ENCODE data around the gene FN1. TPM values are rescaled to one million over a fixed set of nuclear protein-coding genes. Genes with fewer than 3 reads are reported as not detected.
A peak's percentile ranks its signal among the peaks of the same experiment; 100 is the strongest.

Gene FN1
- total RNA-seq, 1 donor from 2014 or later: 83.2 TPM

GRCh38 chr2:215320679-215321078 lies 115.2 kb downstream of the FN1 start:
- DNase-seq (ENCODE audit: low read depth): no peak
- peaks cover 5% of the 10 kb centered on the region for H3K36me3 ChIP-seq (ENCODE audit: control insufficient read depth, insufficient read depth, low read length)
- no peak overlapping the region for H3K4me3 ChIP-seq (ENCODE audit: low read depth, low read length)
- FAIRE-seq: no peak
- TF ChIP-seq CTCF (IDR thresholded peaks at IDR 0.05; ENCODE audit: insufficient read depth, low read length, severe bottlenecking): no peak
- no peaks in the 10 kb centered on the region for H3K27me3 ChIP-seq (ENCODE audit: control insufficient read depth, insufficient read depth, low read length)

DNA sequence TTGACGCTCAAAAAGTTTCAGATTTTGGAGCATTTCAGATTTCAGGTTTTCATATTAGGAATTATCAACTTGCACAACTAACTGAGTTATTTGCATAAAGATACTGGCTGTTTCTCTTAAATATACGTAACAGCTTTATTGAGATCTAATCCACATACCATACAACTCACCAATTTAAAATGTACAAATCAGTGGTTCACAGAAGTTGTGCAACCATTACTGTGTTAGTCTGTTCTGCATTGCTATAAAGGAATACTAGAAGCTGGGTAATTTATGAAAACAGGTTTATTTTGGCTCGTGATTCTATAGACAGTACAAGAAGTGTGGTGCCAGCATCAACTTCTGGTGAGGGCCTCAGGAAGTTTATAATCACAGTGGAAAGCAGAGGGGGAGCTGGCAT lies 115.8 kb downstream of the FN1 start:
- Histone ChIP-seq H3K27me3 (ENCODE audit: control insufficient read depth, insufficient read depth, low read length) (no peaks in the 10 kb centered on the region), H3K4me3 (ENCODE audit: low read depth, low read length) (no peak overlapping the region), H3K36me3 (ENCODE audit: control insufficient read depth, insufficient read depth, low read length) (peaks cover 5% of the 10 kb centered on the region)
- FAIRE-seq: no peak
- DNase-seq (ENCODE audit: low read depth): no peak
- no peak for TF ChIP-seq CTCF (IDR thresholded peaks at IDR 0.05; ENCODE audit: insufficient read depth, low read length, severe bottlenecking)

- TF ChIP-seq CTCF (IDR thresholded peaks at IDR 0.05; ENCODE audit: insufficient read depth, low read length, severe bottlenecking): no peak
- Histone ChIP-seq H3K36me3 (ENCODE audit: control insufficient read depth, insufficient read depth, low read length) (peaks cover 5% of the 10 kb centered on the region), H3K4me3 (ENCODE audit: low read depth, low read length) (no peak overlapping the region), H3K27me3 (ENCODE audit: control insufficient read depth, insufficient read depth, low read length) (no peaks in the 10 kb centered on the region)
- no peak for DNase-seq (ENCODE audit: low read depth)
- no peak for FAIRE-seq
Measured at GRCh38 chr2:215319500-215319899, 116.4 kb downstream of the FN1 start.

- Histone ChIP-seq H3K27me3 (ENCODE audit: control insufficient read depth, insufficient read depth, low read length) (no peaks in the 10 kb centered on the region), H3K36me3 (ENCODE audit: control insufficient read depth, insufficient read depth, low read length) (peaks cover 3% of the 10 kb centered on the region)
- no peak for FAIRE-seq
Measured at GRCh38 chr2:215316336-215316735, 119.5 kb downstream of the FN1 start.

GRCh38 chr2:215315301-215315700 lies 120.6 kb downstream of the FN1 start:
- DNase-seq (ENCODE audit: low read depth) (no peak), FAIRE-seq (no peak)
- TF ChIP-seq CTCF (IDR thresholded peaks at IDR 0.05; ENCODE audit: insufficient read depth, low read length, severe bottlenecking): no peak
- Histone ChIP-seq H3K27me3 (ENCODE audit: control insufficient read depth, insufficient read depth, low read length) (no peaks in the 10 kb centered on the region), H3K4me3 (ENCODE audit: low read depth, low read length) (no peak overlapping the region), H3K36me3 (ENCODE audit: control insufficient read depth, insufficient read depth, low read length) (peaks cover 3% of the 10 kb centered on the region)

More at GRCh38 chr2:215316336-215316735, 119.5 kb downstream of the FN1 start:
- DNase-seq (ENCODE audit: low read depth): no peak
- TF ChIP-seq CTCF (IDR thresholded peaks at IDR 0.05; ENCODE audit: insufficient read depth, low read length, severe bottlenecking): no peak
- H3K4me3 ChIP-seq (ENCODE audit: low read depth, low read length): no peak overlapping the region

DNA sequence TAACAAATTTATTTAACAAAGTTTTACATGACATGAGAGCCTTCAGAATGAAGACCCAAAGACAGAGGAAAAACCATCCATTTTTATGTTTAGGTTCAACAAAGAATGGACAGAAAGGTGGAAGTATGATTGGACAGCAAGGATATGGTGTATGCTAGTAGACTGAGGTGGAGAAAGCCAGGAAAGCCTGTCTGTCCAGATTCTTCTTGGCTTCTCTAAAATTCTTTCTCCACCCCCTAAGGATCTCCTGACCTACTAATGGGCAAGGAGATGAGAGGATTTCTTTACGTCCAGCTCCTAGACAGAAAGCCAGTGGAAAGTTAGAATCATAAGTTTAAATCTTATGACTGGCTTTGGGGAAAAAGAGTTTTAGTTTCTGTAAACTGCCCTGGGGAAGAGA lies 121.0 kb downstream of the FN1 start:
- Histone ChIP-seq H3K36me3 (ENCODE audit: control insufficient read depth, insufficient read depth, low read length) (peaks cover 3% of the 10 kb centered on the region), H3K27me3 (ENCODE audit: control insufficient read depth, insufficient read depth, low read length) (no peaks in the 10 kb centered on the region), H3K4me3 (ENCODE audit: low read depth, low read length) (no peak overlapping the region)
- FAIRE-seq (no peak), DNase-seq (ENCODE audit: low read depth) (peak; percentile 15)
- no peak for TF ChIP-seq CTCF (IDR thresholded peaks at IDR 0.05; ENCODE audit: insufficient read depth, low read length, severe bottlenecking)
